ENCODE results near the gene SELP. TPM values are rescaled to one million over a fixed set of nuclear protein-coding genes. Genes with fewer than 3 reads are reported as not detected.

The SELP gene
- total RNA-seq: not detected in 2 replicates

DNA sequence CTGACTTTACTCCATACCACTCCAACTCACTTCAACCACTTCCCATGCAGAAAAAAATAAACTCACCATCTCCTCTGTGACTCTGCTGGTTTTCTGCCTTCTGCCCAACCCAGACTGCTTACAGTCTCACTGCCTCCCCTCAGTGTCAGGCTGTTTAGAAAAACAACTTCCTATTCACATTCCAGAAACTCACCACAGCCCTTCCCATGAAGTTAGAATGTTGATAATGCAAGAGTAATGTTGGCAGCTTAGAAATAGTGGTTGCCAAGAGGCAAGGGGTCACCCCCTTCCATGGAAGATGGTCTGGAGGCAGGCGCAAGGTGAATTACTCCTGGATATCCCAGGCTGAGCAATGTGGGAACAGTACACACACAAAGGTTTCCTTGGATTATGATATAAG lies at the start of gene SELP:
TSS of gene SELP (minus strand) at position 119 of the 400 bp plus-strand sequence. CDS start at position 69, 50 bp downstream.

DNA sequence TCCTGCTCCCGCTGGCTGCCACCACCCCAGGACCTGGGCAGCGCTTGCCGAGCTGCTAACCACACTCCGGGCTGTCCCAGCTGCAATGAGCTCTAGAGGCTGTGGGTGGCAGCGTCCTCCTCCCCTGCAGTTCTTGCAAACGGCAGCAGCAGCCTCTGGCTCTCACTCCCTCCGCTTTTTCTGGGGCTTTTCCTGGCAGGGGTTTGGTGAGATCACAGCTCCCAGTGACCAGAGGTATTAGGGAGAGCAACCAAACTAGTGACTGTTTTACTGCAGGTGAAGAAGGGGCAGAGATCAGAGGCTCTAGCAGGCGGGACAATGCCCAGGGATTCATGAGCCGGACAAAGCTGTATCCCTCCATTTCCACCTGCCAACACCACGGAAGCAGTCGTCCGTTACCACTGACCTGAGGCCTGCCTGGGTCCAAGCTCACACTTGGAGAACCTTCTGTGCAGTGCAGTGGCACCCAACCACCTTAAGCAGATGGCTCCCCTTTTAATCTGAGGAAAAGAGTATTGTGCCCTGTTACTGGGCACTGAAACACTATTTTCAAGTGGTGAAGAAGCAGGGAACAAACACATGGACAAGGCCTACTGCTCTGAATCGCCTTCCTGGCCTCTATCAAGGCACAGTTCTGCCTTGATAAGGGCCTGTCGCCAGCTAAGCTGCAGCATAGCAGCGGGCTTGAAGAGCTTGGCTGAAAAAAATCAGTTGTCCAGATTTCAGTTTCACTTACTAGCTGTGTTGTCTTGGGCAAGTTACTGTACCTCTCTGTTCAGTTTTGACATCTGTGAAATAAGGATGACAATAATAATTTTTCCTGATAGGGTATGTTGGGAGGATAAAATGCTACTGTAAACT lies 43.3 kb downstream of the SELP start, which contains the start of gene F5:
TSS of gene F5 (minus strand) at position 87 of the 861 bp plus-strand sequence. CDS start 95 bp downstream, outside the sequence.

Other genes with a start within 250 kb of the SELP start
- 0.50 and 1.0 TPM in 2 replicates for gene CCDC181, start 202.7 kb downstream of the SELP start, total RNA-seq
- gene SLC19A2, start 144.2 kb downstream of the SELP start, total RNA-seq: 8.0 and 8.9 TPM in 2 replicates
- under 0.01 TPM in 1 of 2 replicates, not detected in the other for gene F5, start 43.6 kb downstream of the SELP start, total RNA-seq
- 0.15 and 0.50 TPM in 2 replicates for gene SELL, start 81.5 kb upstream of the SELP start, total RNA-seq
- gene SELE, start 104.0 kb upstream of the SELP start, total RNA-seq: 0.17 TPM in 1 of 2 replicates, not detected in the other
- gene METTL18, start 164.8 kb upstream of the SELP start, total RNA-seq: 5.1 and 8.9 TPM in 2 replicates

Measured in smooth muscle cell of trachea (primary cell).